ENCODE results near the gene TC2N. TPM values are rescaled to one million over a fixed set of nuclear protein-coding genes. Genes with fewer than 3 reads are reported as not detected.

Gene TC2N
- total RNA-seq, 1 donor from 2014 or later: 0.35 TPM

DNA sequence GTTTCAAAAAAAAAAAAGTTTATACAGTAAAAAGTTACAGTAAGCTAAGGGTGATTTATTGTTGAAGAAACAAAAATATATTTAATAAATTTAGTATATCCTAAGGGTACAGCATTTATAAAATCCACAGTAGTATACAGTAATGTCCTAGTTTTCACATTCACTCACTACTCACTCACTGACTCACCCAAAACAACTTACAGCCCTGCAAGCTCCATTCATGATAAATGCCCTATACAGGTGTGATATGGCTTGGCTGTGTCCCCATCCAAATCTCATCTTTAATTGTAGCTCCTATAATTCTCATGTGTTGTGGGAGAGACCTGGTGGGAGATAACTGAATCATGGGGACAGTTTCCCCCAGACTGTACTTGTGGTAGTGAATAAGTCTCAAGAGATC lies 61.7 kb downstream of the TC2N start:
- Mint-ChIP-seq H3K27me3 (ENCODE audit: unreplicated experiment) (no peaks in the 10 kb centered on the region), H3K9me3 (ENCODE audit: unreplicated experiment) (peaks cover 20% of the 10 kb centered on the region), H3K36me3 (ENCODE audit: unreplicated experiment) (no peaks in the 10 kb centered on the region), H3K4me1 (ENCODE audit: unreplicated experiment) (no peaks in the 10 kb centered on the region), H3K4me3 (ENCODE audit: unreplicated experiment) (no peak overlapping the region), H3K27ac (ENCODE audit: unreplicated experiment) (no peak overlapping the region)
- DNase-seq (ENCODE audit: extremely low spot score, unreplicated experiment): no peak
- no peak for TF ChIP-seq CTCF (IDR thresholded peaks at IDR 0.05)

DNA sequence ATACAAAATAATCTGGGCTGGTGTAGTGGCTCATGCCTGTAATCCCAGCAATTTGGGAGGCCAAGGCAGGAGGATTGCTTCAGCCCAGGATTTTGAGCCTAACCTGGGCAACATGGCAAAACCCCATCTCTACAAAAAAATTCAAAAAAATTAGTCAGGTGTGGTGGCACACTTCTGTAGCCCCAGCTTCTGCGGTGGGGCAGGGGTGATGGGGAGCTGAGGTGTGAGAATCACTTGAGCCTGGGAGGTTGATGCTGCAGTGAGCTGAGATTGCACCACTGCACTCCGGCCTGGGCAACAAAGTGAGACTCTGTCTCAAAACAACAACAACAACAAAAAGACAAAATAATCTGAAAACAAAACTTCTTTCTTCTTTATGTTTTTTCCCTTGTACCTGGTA lies 66.0 kb downstream of the TC2N start:
- H3K27ac Mint-ChIP-seq (ENCODE audit: unreplicated experiment): no peak overlapping the region
- H3K4me1 Mint-ChIP-seq (ENCODE audit: unreplicated experiment): no peaks in the 10 kb centered on the region
- TF ChIP-seq CTCF (IDR thresholded peaks at IDR 0.05): no peak
- H3K36me3 Mint-ChIP-seq (ENCODE audit: unreplicated experiment): no peaks in the 10 kb centered on the region
- H3K4me3 Mint-ChIP-seq (ENCODE audit: unreplicated experiment): no peak overlapping the region
- H3K9me3 Mint-ChIP-seq (ENCODE audit: unreplicated experiment): peaks cover 7% of the 10 kb centered on the region
- H3K27me3 Mint-ChIP-seq (ENCODE audit: unreplicated experiment): peaks cover 6% of the 10 kb centered on the region
- DNase-seq (ENCODE audit: extremely low spot score, unreplicated experiment): no peak

DNA sequence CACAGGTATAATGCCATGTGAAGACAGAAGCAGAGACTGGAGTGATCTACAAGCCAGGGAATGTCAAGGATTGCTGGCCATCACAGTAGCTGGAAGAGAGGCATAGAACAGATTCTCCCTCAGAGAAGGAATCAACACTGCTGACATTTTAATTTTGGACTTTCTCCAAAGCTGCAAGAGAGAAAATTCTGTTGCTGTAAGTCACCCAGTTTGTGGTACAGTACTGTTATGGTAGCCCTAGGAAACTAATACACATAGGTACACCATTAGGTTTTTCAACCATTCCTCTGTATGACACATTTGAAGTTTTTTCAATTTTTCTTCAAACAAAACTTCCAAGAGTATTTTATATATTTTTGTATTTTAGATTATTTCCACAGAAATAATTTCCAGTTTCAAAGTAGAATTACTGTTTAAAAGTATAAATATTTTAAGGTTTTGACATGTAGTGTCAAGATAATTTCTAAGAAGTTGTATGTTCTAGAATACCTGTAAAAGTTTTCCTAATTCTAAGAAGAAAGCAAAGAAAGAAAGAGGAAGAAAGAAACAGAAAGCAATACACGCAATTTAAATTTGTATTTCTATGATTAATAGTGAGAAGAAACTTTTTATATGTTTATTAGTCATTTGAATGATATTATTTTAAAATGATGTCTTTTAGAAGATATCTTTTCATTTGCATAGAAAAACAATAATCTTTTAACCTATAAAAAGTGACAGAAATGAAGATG lies 70.6 kb downstream of the TC2N start:
- H3K27ac Mint-ChIP-seq (ENCODE audit: unreplicated experiment): no peak overlapping the region

GRCh38 chr14:91793704-91794103 lies 73.6 kb downstream of the TC2N start:
- no peaks in the 10 kb centered on the region for H3K9me3 Mint-ChIP-seq (ENCODE audit: unreplicated experiment)
- no peak for DNase-seq (ENCODE audit: extremely low spot score, unreplicated experiment)
- H3K4me3 Mint-ChIP-seq (ENCODE audit: unreplicated experiment): no peak overlapping the region
- H3K36me3 Mint-ChIP-seq (ENCODE audit: unreplicated experiment): no peaks in the 10 kb centered on the region
- peaks cover 29% of the 10 kb centered on the region for H3K27me3 Mint-ChIP-seq (ENCODE audit: unreplicated experiment)
- no peak overlapping the region for H3K27ac Mint-ChIP-seq (ENCODE audit: unreplicated experiment)
- TF ChIP-seq CTCF (IDR thresholded peaks at IDR 0.05): no peak
- no peaks in the 10 kb centered on the region for H3K4me1 Mint-ChIP-seq (ENCODE audit: unreplicated experiment)

More for the DNA sequence above, 70.6 kb downstream of the TC2N start:
- peaks cover 29% of the 10 kb centered on the region for H3K27me3 Mint-ChIP-seq (ENCODE audit: unreplicated experiment)
- no peaks in the 10 kb centered on the region for H3K4me1 Mint-ChIP-seq (ENCODE audit: unreplicated experiment)
- no peak for DNase-seq (ENCODE audit: extremely low spot score, unreplicated experiment)
- H3K9me3 Mint-ChIP-seq (ENCODE audit: unreplicated experiment): no peaks in the 10 kb centered on the region
- H3K4me3 Mint-ChIP-seq (ENCODE audit: unreplicated experiment): no peak overlapping the region
- no peaks in the 10 kb centered on the region for H3K36me3 Mint-ChIP-seq (ENCODE audit: unreplicated experiment)
- no peak for TF ChIP-seq CTCF (IDR thresholded peaks at IDR 0.05)

DNA sequence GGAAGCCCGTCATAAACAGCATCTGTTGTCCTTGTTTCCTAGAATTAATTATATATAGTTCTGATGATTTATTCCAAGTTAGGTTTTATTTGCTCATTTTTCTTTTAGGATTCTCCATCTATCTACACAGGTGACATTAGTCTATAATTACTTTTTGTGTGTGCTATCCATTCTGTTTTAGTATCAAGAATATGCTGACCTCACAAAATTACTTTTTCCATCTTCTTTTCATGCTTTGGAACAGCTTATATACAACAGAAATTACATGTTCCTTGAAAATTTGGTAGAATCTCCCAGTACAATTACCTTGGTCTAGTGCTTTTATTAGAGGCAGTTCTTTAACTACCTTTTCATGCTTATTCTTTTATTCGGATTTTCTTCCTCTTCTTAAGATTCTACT lies 81.1 kb downstream of the TC2N start:
- H3K4me1 Mint-ChIP-seq (ENCODE audit: unreplicated experiment): no peaks in the 10 kb centered on the region
- no peak overlapping the region for H3K27ac Mint-ChIP-seq (ENCODE audit: unreplicated experiment)
- no peak for TF ChIP-seq CTCF (IDR thresholded peaks at IDR 0.05)
- H3K27me3 Mint-ChIP-seq (ENCODE audit: unreplicated experiment): peaks cover 40% of the 10 kb centered on the region
- no peak for DNase-seq (ENCODE audit: extremely low spot score, unreplicated experiment)
- no peaks in the 10 kb centered on the region for H3K36me3 Mint-ChIP-seq (ENCODE audit: unreplicated experiment)
- no peaks in the 10 kb centered on the region for H3K9me3 Mint-ChIP-seq (ENCODE audit: unreplicated experiment)
- H3K4me3 Mint-ChIP-seq (ENCODE audit: unreplicated experiment): no peak overlapping the region
